A549 (cell line): ENCODE data around the gene CHML. TPM values are rescaled to one million over a fixed set of nuclear protein-coding genes. Genes with fewer than 3 reads are reported as not detected.

Experiments used
- ATAC-seq, 2 experiments: fragments of 200-7000 bp in 1 of 2; fragments of >200 bp in 1 of 2; cut with Nextera tagmentation in 1 of 2; cut with Tn5 transposase in 1 of 2; 3 replicates each; pipeline versions ENCODE4 v1.8.0 to v1.9.1; 2018 to 2020; ENCODE audit warnings: mild to moderate bottlenecking in 1 of 2, moderate library complexity in 1 of 2
- CTCF ChIA-PET: fragments of 300-600 bp; sonication (Branson Sonifier 250); formaldehyde crosslinking; extraction: SDS; loops from one replicate; lab custom pipeline; 2021; ENCODE audit warnings: antibody characterized with exemption, inconsistent platforms; lab: Yijun Ruan, JAX
- POLR2A ChIA-PET: fragments of 350-600 bp; formaldehyde crosslinking; extraction: SDS; loops from one replicate; lab custom pipeline; 2021; ENCODE audit warnings: antibody characterized with exemption, inconsistent platforms; lab: Yijun Ruan, JAX
- DNase-seq, 2 experiments: peaks; one replicate each; pipeline versions ENCODE4 v3.0.0 to v3.0.0-alpha.2; 2011 to 2016; ENCODE audit warnings: low read depth in 1 of 2, low spot score in 1 of 2
- FAIRE-seq: peaks from 2 replicates; lab custom pipeline; 2011; peaks lifted over from hg19 to GRCh38; lab: Jason Lieb, UNC
- H3K27ac ChIP-seq, 2 experiments: fragments of >200 bp; sonication (Bioruptor Twin); formaldehyde crosslinking; 3 replicates each; pipeline ENCODE4 v1.5.1; 2016 to 2017
- H3K4me1 ChIP-seq: fragments of >200 bp; sonication (Bioruptor Twin); formaldehyde crosslinking; 3 replicates; pipeline ENCODE4 v1.6.1; 2016
- H3K4me2 ChIP-seq: fragments of >200 bp; sonication (Bioruptor Twin); formaldehyde crosslinking; 3 replicates; pipeline ENCODE4 v1.6.1; 2016
- H3K4me3 ChIP-seq: fragments of >200 bp; sonication (Bioruptor Twin); formaldehyde crosslinking; 3 replicates; pipeline ENCODE4 v1.5.1; 2016
- H3K9me3 ChIP-seq: fragments of >200 bp; sonication (Bioruptor Twin); formaldehyde crosslinking; 3 replicates; pipeline ENCODE4 v1.6.1; 2016
- BCL3 ChIP-seq: fragments of >200 bp; sonication (Bioruptor Twin); formaldehyde crosslinking; IDR thresholded peaks from 3 replicates; pipeline ENCODE4 v1.6.1; 2016
- CBX2 ChIP-seq: fragments of 200-600 bp; sonication (generic); IDR thresholded peaks from 2 replicates; pipeline ENCODE4 v1.6.1; 2016; ENCODE audit warnings: low read depth, mild to moderate bottlenecking, borderline replicate concordance
- EHF ChIP-seq: fragments of 250-450 bp; sonication (Bioruptor Pico); IDR thresholded peaks from 2 replicates; pipeline ENCODE4 v1.5.0; 2020; ENCODE audit warnings: mild to moderate bottlenecking
- ELK1 ChIP-seq: fragments of 150-350 bp; IDR thresholded peaks from 2 replicates; pipeline ENCODE4 v1.6.1; 2014; ENCODE audit warnings: low read depth, mild to moderate bottlenecking, low read length
- EP300 ChIP-seq, 2 experiments: fragments of >200 bp; sonication (Bioruptor Twin); formaldehyde crosslinking; IDR thresholded peaks; 2 replicates in 1 of 2; 3 replicates in 1 of 2; pipeline ENCODE4 v1.6.1; 2016 to 2017
- FOSB ChIP-seq: fragments of 250-450 bp; sonication (Bioruptor Pico); IDR thresholded peaks from 2 replicates; pipeline ENCODE4 v1.5.0; 2020; ENCODE audit warnings: mild to moderate bottlenecking, moderate library complexity
- GATA3 ChIP-seq: IDR thresholded peaks from 2 replicates; pipeline ENCODE4 v1.6.1; 2012; ENCODE audit warnings: borderline replicate concordance
- HDAC2 ChIP-seq: fragments of 200-600 bp; sonication (generic); IDR thresholded peaks from 2 replicates; pipeline ENCODE4 v1.6.1; 2016
- HEYL ChIP-seq: fragments of 250-450 bp; sonication (Bioruptor Pico); IDR thresholded peaks from 2 replicates; pipeline ENCODE4 v1.8.0; 2021; ENCODE audit warnings: mild to moderate bottlenecking, moderate library complexity
- HOXB5 ChIP-seq: fragments of 250-450 bp; sonication (Bioruptor Pico); IDR thresholded peaks from 2 replicates; pipeline ENCODE4 v1.5.0; 2020; ENCODE audit warnings: mild to moderate bottlenecking, moderate library complexity
- KDM5A ChIP-seq: fragments of 200-600 bp; sonication (generic); IDR thresholded peaks from 2 replicates; pipeline ENCODE4 v1.6.1; 2016; ENCODE audit warnings: antibody characterized with exemption, mild to moderate bottlenecking
- MAFK ChIP-seq: fragments of 450-650 bp; IDR thresholded peaks from 2 replicates; pipeline ENCODE4 v1.6.1; 2014; ENCODE audit not compliant: partially characterized antibody
- MAZ ChIP-seq: fragments of 150-350 bp; IDR thresholded peaks from 2 replicates; pipeline ENCODE4 v1.6.1; 2014; ENCODE audit warnings: antibody characterized with exemption, low read depth, low read length, borderline replicate concordance
- MYC ChIP-seq: IDR thresholded peaks from 2 replicates; pipeline ENCODE4 v1.6.1; 2012; ENCODE audit warnings: mild to moderate bottlenecking, inconsistent platforms, low read length, improper control_type of control experiment, borderline replicate concordance
- NFE2L2 ChIP-seq: fragments of 150-350 bp; conservative IDR thresholded peaks from 2 replicates; pipeline ENCODE4 v1.6.1; 2014; ENCODE audit warnings: low read length
- PBX3 ChIP-seq: IDR thresholded peaks from 2 replicates; pipeline ENCODE4 v1.6.1; 2012
- PHF8 ChIP-seq: fragments of 200-600 bp; sonication (generic); IDR thresholded peaks from 2 replicates; pipeline ENCODE4 v1.6.1; 2016; ENCODE audit warnings: low read depth, mild to moderate bottlenecking, antibody characterized with exemption, moderate library complexity, borderline replicate concordance
- POLR2A ChIP-seq: IDR thresholded peaks from 2 replicates; pipeline ENCODE4 v1.6.1; 2012; ENCODE audit warnings: mild to moderate bottlenecking, low read length
- POLR2AphosphoS2 ChIP-seq: conservative IDR thresholded peaks from 2 replicates; pipeline ENCODE4 v1.6.1; 2012; ENCODE audit warnings: low read length, improper control_type of control experiment, inconsistent platforms
- RARB ChIP-seq: fragments of 250-450 bp; sonication (Bioruptor Pico); IDR thresholded peaks from 2 replicates; pipeline ENCODE4 v1.8.0; 2021; ENCODE audit warnings: mild to moderate bottlenecking, moderate library complexity
- REST ChIP-seq: fragments of 200-600 bp; sonication (generic); IDR thresholded peaks from 2 replicates; pipeline ENCODE4 v1.6.1; 2016; ENCODE audit warnings: antibody characterized with exemption, mild to moderate bottlenecking, moderate library complexity
- RNF2 ChIP-seq: fragments of 200-600 bp; sonication (generic); IDR thresholded peaks from 2 replicates; pipeline ENCODE4 v1.6.1; 2016; ENCODE audit warnings: low read depth, mild to moderate bottlenecking, antibody characterized with exemption, moderate library complexity, borderline replicate concordance
- SREBF2 ChIP-seq: fragments of 450-650 bp; IDR thresholded peaks from 2 replicates; pipeline ENCODE4 v1.6.1; 2014; ENCODE audit warnings: mild to moderate bottlenecking, moderate library complexity
- USF2 ChIP-seq: fragments of 450-650 bp; IDR thresholded peaks from 2 replicates; pipeline ENCODE4 v1.6.1; 2014; ENCODE audit warnings: antibody characterized with exemption
- ZNF302 ChIP-seq: fragments of 250-450 bp; sonication (Bioruptor Pico); IDR thresholded peaks from 2 replicates; pipeline ENCODE4 v1.9.0; 2021; ENCODE audit warnings: inconsistent platforms, mild to moderate bottlenecking, moderate library complexity
- WGBS: methylation state at CpG from one replicate; pipeline ENCODE4 v1.1.6; 2017; ENCODE audit errors: missing lambda C conversion rate; 5-methylcytosine and 5-hydroxymethylcytosine counted together
- polyA plus RNA-seq, 4 experiments: library from polyadenylated mRNA; depleted of rRNA in 3 of 4; stranded (reverse); fragments of >200 nt; fragmentation: RNase III in 1 of 4; extraction: RNeasy Plus Mini Kit Qiagen cat#74134 plus additional on column Dnase treatment in 1 of 4; gene quantifications; 2 replicates in 3 of 4; 3 replicates in 1 of 4; pipeline ENCODE4 v1.2.3, GENCODE V29; 2011 to 2017
- TF ChIP-seq, protein P1 (sequence below): fragments of >200 bp; sonication (Bioruptor Twin); formaldehyde crosslinking; IDR thresholded peaks from 3 replicates; pipeline ENCODE4 v1.5.1; 2016

CHML gene
- polyA plus RNA-seq, 2 of the 4 experiments (the other 2 are of a cell fraction) = 8.8 to 15.2 TPM

DNA sequence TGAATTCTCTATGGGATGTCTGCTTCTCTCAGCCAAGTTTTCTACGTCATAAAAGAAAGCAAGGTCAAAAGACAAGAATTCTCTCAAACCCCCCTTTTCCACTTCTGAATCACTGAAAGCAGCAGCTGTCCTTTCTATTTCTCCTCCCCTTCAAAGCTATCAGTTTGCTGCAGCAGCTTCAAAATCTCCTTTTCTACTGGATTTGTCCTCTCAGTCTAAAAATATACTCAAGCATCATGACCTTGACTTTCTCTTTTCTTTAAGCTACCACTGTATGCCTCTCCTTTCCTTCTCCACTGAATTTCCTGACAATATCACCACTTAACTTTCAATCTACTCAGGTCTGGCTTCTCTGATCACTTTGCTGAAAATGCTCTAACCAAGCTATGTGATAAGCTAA, 13.8 kb upstream of the CHML start (continued):
- TF ChIP-seq REST = no peak
- TF ChIP-seq, all 56 proteins: peak for 0

DNA sequence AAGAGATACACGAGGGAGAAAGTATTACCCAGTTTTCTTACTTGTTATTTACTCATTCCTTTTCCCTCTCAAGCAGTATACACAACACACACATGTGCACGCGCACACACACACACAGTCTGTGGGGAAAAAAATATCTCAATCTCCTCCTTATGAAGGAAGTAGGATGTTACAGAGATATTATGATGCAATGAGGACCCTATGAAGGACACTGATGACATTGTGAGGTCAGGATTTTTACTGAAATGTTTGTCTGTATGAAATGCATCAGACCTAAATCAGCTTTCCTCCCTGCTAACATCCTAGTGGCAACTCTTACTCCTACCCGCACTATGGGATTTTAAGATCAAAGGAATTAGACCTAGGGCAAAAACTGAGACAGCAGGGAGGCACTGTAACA, 11.8 kb upstream of the CHML start, which contains the start of gene WDR64:
WDR64 (plus strand) TSS at position 270 of the 400 bp plus-strand sequence. CDS start 204 bp downstream, outside the sequence.
- DNase-seq = no peak
- Histone ChIP-seq H3K9me3 (no peaks in the 10 kb centered on the region), H3K4me2 (no peak within 1 kb of the TSS), H3K27ac (no peak within 1 kb of the TSS), H3K4me3 (no peak within 1 kb of the TSS), H3K4me1 (no peaks in the 10 kb centered on the region)
- ChIA-PET POLR2A (interaction anchor here (1.1 kb wide), 1 partner anchor 12 kb away, joined by 3 read pairs; the partner anchor contains the start of genes CHML and OPN3), CTCF (interaction anchor here (0.6 kb wide), 1 partner anchor 23 kb away, joined by 3 read pairs; no protein-coding TSS in a partner anchor)
- TF ChIP-seq, protein P1, sequence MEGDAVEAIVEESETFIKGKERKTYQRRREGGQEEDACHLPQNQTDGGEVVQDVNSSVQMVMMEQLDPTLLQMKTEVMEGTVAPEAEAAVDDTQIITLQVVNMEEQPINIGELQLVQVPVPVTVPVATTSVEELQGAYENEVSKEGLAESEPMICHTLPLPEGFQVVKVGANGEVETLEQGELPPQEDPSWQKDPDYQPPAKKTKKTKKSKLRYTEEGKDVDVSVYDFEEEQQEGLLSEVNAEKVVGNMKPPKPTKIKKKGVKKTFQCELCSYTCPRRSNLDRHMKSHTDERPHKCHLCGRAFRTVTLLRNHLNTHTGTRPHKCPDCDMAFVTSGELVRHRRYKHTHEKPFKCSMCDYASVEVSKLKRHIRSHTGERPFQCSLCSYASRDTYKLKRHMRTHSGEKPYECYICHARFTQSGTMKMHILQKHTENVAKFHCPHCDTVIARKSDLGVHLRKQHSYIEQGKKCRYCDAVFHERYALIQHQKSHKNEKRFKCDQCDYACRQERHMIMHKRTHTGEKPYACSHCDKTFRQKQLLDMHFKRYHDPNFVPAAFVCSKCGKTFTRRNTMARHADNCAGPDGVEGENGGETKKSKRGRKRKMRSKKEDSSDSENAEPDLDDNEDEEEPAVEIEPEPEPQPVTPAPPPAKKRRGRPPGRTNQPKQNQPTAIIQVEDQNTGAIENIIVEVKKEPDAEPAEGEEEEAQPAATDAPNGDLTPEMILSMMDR = no peak
- TF ChIP-seq RNF2 (no peak), SREBF2 (no peak), KDM5A (no peak), MYC (no peak), PHF8 (no peak), HEYL (CRISPR knock-in tag) (no peak), BCL3 (no peak), GATA3 (no peak), NFE2L2 (no peak), ELK1 (no peak), FOSB (no peak), EP300 (IDR thresholded peaks at IDR 0.05) (no peak), HDAC2 (no peak)
- WGBS = 82% methylated on average over 4 of the region's 4 CpGs
- no peak for FAIRE-seq
- no peak for ATAC-seq

DNA sequence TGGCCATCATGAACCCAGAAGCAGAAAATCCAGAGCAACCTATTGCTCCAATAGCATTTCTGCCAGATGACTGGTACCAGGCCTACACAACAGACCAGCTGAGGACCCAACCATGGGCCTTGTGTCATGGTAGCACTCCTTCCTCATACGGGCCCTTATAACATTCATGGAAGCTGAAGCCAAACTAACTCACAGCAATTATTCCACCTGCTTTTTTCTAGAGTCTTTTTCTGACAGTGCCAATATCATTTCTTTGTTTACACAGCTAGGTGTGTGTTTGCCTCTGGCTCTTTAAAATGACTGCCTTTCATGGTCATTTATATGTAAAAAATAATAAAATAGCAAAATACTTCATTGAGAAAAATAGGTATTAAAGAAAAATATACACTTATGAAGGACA, 8.0 kb upstream of the CHML start:
- 0 out of 6 replicates have a peak overlapping the region, but pooled peaks of 1 of the 2 experiments have one; percentile 5 for H3K27ac ChIP-seq
- ATAC-seq = no peak
- H3K4me2 ChIP-seq = no peak overlapping the region
- no peak for DNase-seq
- FAIRE-seq = no peak
- H3K4me1 ChIP-seq = no peaks in the 10 kb centered on the region
- H3K9me3 ChIP-seq = no peaks in the 10 kb centered on the region; the same call in 1 of the 3 replicates
- ChIA-PET CTCF (interaction anchor here (0.8 kb wide), 1 partner anchor 9 kb away, joined by 4 read pairs; no protein-coding TSS in a partner anchor), POLR2A (no interaction called here)
- 86% methylated on average over 1 of the region's 1 CpG for WGBS
- no peak overlapping the region for H3K4me3 ChIP-seq
- TF ChIP-seq NFE2L2 (no peak), MAFK (no peak), EP300 (IDR thresholded peaks at IDR 0.05) (no peak), HEYL (CRISPR knock-in tag) (no peak), USF2 (no peak), HDAC2 (no peak), MAZ (no peak), POLR2A (no peak), PBX3 (no peak), ZNF302 (CRISPR knock-in tag) (no peak), HOXB5 (CRISPR knock-in tag) (no peak), RARB (CRISPR knock-in tag) (no peak), EHF (CRISPR knock-in tag) (no peak), POLR2AphosphoS2 (no peak), CBX2 (no peak)
